Inflammatory macrophage treated with lipopolysaccharide for 4 hours (primary cell): ENCODE results near the gene VDAC1.

Experiments used
- DNase-seq: peaks from one replicate; pipeline ENCODE4 v3.0.0-alpha.2; 2020

Gene VDAC1

GRCh38 chr5:134022333-134022732, 17.6 kb upstream of the VDAC1 start:
- DNase-seq: no peak

- no peak for DNase-seq
These were observed 15.4 kb upstream of the VDAC1 start for GRCh38 chr5:134020188-134020587.

DNA sequence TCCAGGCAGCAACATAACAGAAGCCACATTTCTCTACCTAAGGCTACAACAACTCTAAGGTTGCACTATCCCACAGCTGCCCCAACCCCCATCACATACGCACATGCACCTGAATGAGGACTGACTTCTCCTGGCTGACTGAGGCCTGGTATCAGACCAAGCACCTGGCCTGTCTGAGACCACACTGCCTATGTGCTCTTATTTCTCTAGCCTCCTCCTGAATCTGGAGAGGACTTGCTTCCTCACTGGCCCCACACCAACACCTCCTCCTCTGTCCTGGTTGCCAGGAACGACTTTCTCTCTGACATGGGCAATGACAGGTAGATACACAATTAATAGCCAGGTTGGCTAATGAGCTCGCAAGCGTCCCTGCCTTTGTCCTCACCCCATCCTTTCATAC, 14.9 kb upstream of the VDAC1 start:
- DNase-seq: no peak

DNA sequence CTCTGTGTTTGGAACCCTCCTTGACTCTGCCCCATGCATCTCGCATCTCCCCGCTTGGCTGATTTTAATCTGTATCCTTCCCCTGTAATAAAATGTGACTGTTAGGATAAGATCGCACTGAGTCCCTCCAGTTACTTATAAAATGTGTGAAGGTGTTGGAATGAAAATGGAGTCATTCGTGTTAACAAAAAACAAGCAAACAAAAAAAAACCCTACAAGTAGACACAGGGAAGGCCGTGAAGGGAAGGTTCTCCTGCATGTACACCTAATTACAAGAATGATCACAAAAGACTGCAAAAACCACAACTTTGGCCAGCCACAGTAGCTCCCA, 14.2 kb upstream of the VDAC1 start:
- no peak for DNase-seq

DNA sequence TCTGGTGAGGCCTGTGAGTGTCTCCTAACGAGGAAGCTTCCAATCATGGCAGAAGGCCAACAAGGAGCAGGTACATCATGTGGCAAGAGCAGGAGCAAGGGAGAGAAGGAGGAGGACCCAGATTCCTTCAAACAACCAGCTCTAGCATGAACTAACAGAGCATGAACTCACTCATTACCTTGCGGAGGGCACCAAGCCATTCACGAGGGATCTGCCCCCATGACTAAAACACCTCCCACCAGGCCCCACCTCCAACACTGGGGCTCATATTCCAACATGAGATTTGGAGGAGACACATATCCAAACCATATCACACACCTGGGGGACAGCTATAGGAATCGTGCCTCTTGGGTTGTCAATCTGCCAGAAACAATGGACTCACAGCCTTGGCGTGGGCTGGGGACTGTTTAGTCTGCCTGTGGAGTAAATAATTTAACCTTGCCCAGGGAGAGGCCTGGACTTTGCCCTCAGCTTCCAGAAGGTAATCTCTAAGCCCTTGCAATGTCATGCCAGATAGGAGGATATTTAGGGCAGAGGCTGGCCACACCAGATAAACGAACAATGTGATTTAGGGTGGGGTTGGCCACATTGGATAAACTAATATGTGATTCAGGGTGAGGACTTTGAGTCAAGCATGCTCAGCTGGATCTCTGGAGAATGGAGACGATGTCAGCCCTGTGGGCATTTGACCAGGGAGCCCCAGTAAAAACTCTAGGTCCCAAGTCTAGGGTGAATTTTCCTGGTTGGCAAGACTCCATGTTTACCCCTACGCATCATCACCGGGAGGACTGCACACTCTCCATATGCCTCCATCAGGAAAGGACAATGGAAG, 13.6 kb upstream of the VDAC1 start:
- DNase-seq: no peak

DNA sequence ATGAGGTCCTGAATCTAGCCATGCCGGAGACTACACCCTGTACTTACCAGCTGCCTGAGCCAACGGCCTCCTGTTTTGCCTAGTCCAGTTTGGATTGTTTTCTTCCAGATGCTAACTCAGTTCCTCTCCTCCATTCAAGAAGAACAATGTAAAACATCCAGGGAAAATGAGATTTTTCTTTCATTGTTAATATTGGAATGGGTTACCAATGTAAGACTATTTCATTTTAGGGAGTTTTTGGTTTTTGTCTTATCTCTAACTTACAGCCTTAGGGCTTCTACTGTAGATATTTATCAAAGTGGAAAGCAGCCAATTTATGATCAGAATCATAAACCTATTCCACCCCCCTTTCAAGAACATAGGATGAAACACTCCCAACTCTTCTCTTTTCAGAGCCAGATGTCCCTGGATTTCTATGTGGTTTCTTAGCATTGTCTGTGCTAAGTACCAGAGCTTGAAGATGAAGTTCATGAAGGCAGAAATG, 3.5 kb upstream of the VDAC1 start:
- DNase-seq: no peak

DNA sequence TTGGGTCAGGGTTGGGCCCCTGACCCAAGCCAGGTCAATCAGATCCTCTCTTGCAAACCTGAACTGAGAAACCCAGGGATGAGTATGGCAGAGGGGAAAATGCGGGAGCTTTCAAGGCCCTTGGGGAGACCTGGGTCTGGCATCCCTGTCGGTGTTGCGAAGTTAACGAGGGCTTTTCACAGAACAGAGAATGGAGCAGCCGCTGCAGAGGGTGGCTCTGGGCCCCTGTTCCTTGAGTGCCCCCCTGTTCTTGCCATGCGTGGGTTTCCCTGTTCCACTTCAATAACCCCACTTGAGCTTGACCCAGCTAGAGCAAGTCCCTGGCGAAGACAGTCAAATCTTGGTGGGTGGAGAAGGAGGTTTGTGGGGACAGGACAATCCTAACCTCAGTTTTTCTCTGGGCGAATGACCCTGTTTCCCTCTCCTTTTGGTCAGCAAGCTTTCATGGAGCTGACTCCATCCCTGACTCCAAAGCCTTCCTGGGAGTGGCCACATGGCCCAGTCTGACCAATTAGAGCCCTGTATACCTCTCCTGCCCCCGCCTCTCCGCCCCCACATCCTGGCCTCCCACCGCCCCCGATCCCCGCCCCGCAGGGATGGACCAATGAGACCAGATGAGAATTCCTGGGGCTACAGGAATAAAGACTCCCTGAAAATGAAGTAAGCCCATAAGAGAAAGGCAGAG, 2.9 kb upstream of the VDAC1 start:
- no peak for DNase-seq

- no peak for DNase-seq
These were observed 1.3 kb upstream of the VDAC1 start for GRCh38 chr5:134006115-134006514.

DNA sequence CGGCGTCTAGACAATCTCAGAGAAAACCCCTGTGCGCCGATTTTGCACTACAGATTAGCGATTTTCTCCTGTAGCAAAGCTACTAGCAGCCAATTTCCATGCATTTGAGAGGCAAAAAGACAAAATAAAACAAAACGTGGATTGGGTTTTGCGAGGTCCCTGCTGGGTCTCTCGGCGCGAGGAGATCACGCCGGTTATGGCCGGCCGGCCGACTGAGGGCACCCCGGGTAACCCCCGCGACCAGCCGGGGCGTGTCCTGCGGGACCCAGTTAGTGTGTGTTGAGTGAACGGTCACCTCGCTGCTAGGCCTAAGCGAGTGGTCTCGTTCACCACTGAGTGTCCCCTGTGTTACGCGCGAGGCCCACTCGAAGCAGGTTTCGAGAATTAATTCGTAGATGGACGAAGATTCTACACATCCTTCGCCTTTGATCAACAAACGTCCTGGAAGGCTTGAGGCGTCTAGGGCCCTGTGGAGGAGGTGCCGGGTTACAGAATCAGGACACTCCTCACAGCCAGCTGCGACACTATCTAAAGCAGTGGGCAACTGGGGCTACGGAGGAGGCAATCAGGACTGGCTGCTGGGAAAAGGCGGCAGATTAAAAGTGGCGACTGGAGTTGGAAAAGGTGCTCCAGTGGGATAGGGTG, 764 bp upstream of the VDAC1 start:
- peak; percentile 11 for DNase-seq

DNA sequence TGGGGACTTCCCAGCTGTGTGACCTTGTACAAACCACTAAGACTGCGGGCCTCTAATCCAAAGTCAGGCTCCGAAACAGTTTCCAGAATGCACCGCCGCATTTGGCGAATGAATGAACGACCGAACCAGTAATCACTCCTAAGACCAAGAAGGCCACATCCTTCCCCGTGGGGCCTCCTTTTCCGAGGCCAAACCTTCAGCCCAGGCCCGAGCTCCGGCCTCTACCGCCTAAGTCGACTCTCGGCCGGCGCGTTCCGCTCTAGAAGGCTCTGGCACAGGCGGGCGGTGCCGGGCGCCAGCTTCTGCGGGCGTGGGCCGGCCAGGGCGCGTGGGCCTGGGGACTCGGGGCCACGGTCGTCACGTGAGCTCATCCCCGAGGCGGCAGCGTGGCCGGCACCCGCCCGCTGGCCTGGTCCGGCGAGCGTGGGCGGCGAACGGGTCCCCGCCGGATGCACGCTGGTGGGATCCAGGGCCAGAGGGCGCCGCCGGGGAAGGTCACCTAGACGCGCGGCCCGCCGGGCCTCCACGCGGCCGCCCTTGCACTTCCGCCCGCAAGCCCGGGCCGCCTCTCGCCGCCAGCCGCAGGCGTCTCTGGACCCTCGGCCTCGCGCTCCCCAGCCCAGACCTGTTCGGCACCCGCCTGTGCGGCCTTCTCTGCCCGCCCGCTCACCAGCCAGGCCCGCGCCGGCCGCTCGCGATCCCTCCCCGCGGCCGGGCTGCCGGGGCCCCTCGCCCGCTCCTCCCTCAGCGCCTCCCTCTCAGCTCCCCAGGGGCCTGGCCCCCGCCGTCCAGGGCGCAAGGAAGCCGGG, 754 bp downstream of the VDAC1 start:
- DNase-seq: peak; percentile 74

DNA sequence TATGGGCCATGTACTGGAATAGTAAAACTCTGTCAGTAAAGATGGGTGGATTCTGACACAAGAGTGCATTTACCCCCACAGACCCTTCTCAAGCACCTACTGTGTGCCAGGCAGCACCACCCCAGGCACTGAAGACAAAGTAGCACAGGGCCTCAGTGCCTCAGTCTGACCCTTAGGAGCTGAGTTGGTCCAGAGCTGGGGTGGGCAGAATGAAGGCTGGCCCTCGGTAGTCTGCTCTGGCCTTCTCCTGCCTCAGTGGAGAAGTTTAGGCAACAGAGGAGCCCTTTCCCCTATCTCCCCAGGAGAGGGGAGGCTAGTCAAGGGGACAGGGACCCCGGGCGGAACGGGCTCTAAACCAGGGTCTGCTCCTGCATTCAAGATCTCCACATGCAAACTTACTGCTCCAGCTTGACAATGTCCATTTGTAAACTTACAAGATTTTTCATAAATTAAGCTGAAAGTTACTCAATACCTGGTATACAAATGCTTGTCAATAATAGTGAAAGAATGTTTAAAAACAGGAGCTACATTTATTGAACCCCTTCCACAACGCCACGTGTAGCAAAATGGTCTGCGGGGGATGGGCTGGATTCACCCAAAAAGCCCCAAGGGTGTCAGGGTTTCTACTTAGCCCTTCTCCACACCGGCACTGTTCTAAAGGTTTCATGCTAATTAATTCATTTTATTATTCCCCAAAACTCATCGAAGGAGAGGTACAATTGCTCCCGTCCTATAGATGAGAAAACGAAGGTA, 1.5 kb downstream of the VDAC1 start:
- DNase-seq: no peak

GRCh38 chr5:134001938-134002731, 2.6 kb downstream of the VDAC1 start:
- DNase-seq: no peak

- no peak for DNase-seq
These were observed 3.9 kb downstream of the VDAC1 start for GRCh38 chr5:134000696-134001453.

DNA sequence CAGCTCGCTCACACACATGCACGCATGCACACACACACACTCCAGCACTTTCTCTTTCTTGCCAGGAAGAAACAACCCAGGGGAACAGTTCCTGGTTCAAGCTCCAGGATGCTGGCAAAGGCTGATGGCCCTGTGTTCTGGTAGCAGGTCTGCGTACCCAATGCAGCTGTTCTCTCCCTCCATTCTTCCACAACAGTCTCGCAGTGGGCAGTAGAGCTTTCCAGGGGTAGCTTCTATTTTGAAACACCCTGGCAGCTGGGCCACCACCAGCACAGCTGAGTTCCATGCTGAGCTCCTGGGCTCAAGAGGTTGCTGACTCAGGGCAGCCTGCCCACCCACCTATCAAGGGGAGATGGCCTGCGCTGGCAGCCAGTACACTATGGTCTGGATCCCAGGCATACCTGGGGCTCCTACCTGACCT, 4.7 kb downstream of the VDAC1 start:
- no peak for DNase-seq

GRCh38 chr5:133998807-133999206, 6.0 kb downstream of the VDAC1 start:
- DNase-seq: no peak

- no peak for DNase-seq
These were observed 6.7 kb downstream of the VDAC1 start for GRCh38 chr5:133998042-133998441.

DNA sequence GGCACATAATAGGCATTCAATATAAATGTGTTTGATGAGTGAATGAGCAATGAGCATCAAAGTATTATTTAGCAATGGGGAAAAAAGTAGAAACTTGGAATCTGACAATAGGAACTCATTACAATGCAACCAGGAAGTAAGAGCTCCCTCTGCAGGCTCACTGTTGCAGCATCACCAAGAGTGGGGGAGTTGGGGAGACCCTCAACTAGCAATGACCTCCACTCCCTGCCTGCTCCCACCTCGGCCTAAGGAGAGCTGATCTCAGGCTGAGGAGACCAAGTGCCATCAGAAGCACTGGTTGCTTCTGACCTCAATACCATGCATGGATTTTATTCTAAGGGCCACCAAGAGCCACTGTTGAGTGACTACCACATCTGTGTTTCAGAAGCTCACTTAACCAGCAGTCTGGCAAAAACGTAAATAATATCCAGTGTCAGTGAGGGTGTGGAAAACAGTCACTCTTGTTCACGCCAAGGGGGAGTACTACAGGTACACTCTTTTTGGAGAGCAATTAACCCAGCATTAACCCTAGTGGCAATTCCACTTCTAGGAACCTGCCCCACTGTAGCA, 8.0 kb downstream of the VDAC1 start:
- peak; percentile 22 for DNase-seq

- DNase-seq: no peak
These were observed 8.8 kb downstream of the VDAC1 start for GRCh38 chr5:133995883-133996563.

- no peak for DNase-seq
These were observed 9.4 kb downstream of the VDAC1 start for GRCh38 chr5:133995341-133995740.

- no peak for DNase-seq
These were observed 9.8 kb downstream of the VDAC1 start for GRCh38 chr5:133994990-133995333.
